ENCODE measurements around the gene MICU1. TPM values are rescaled to one million over a fixed set of nuclear protein-coding genes. Genes with fewer than 3 reads are reported as not detected.

MICU1 gene
- total RNA-seq, 1 experiment from 2014 or later: 39.4 TPM

DNA sequence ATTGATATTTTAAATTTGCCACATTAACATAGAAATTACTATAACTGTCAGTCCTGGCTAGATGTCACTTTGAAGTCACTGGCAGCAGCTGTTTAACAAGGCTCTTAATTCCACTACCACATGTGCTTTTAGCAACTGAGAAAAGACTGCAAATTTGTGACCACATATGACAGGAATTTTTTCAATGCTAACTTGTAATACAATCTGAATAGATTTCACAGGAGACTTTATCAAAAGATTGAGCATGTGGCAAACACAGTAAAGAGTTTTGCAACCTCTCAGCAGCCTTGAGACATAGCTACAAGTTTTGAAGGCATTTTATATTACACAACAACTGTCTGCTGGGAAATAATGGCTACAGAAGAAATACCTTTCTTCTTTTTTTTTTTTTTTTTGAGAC lies 73.0 kb downstream of the MICU1 start:
- no peaks in the 10 kb centered on the region for H3K79me2 ChIP-seq (ENCODE audit: insufficient read depth, low read length)
- H3K27ac ChIP-seq (ENCODE audit: low read depth, low read length): no peak overlapping the region
- H3K27me3 ChIP-seq (ENCODE audit: insufficient read depth, low read length): no peaks in the 10 kb centered on the region
- ChIA-PET CTCF (no interaction called here), POLR2A (no interaction called here), RAD21 (ENCODE audit: low non-redundant PET in 1 of 2, low total read pairs in 2 of 2, uncharacterized antibody in 2 of 2, unreplicated experiment in 2 of 2) (no interaction called here)
- no peak overlapping the region for H3K4me2 ChIP-seq (ENCODE audit: low read length)
- H2AFZ ChIP-seq (ENCODE audit: low read depth, low read length, poor library complexity, severe bottlenecking): no peak overlapping the region
- H3K9me3 ChIP-seq (ENCODE audit: control insufficient read depth in 1 of 2, insufficient read depth in 1 of 2, low read depth in 1 of 2, low read length in 2 of 2): no peaks in the 10 kb centered on the region
- H4K20me1 ChIP-seq (ENCODE audit: insufficient read depth): no peaks in the 10 kb centered on the region
- H3K9ac ChIP-seq (ENCODE audit: low read length): no peak overlapping the region
- TF ChIP-seq RAD21 (IDR thresholded peaks at IDR 0.05; ENCODE audit: low read depth) (no peak), CEBPB (IDR thresholded peaks at IDR 0.05; ENCODE audit: low read depth) (no peak), EZH2 (IDR thresholded peaks at IDR 0.05) (no peak), JUND (IDR thresholded peaks at IDR 0.05) (no peak), SIN3A (IDR thresholded peaks at IDR 0.05; ENCODE audit: low read depth) (no peak), EZH2phosphoT487 (IDR thresholded peaks at IDR 0.05; ENCODE audit: borderline replicate concordance) (no peak), CBX3 (IDR thresholded peaks at IDR 0.05; ENCODE audit: low read depth) (no peak), FOSL1 (IDR thresholded peaks at IDR 0.05; ENCODE audit: low read depth) (no peak), TCF7L2 (IDR thresholded peaks at IDR 0.05; ENCODE audit: borderline replicate concordance, extremely low read depth, insufficient read depth, insufficient read length) (no peak), SRF (IDR thresholded peaks at IDR 0.05; ENCODE audit: low read depth) (no peak)
- TF ChIP-seq, protein P1, sequence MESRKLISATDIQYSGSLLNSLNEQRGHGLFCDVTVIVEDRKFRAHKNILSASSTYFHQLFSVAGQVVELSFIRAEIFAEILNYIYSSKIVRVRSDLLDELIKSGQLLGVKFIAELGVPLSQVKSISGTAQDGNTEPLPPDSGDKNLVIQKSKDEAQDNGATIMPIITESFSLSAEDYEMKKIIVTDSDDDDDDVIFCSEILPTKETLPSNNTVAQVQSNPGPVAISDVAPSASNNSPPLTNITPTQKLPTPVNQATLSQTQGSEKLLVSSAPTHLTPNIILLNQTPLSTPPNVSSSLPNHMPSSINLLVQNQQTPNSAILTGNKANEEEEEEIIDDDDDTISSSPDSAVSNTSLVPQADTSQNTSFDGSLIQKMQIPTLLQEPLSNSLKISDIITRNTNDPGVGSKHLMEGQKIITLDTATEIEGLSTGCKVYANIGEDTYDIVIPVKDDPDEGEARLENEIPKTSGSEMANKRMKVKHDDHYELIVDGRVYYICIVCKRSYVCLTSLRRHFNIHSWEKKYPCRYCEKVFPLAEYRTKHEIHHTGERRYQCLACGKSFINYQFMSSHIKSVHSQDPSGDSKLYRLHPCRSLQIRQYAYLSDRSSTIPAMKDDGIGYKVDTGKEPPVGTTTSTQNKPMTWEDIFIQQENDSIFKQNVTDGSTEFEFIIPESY (IDR thresholded peaks at IDR 0.05; ENCODE audit: extremely low read depth, insufficient replicate concordance, low read length): no peak
- TF ChIP-seq, protein P2, sequence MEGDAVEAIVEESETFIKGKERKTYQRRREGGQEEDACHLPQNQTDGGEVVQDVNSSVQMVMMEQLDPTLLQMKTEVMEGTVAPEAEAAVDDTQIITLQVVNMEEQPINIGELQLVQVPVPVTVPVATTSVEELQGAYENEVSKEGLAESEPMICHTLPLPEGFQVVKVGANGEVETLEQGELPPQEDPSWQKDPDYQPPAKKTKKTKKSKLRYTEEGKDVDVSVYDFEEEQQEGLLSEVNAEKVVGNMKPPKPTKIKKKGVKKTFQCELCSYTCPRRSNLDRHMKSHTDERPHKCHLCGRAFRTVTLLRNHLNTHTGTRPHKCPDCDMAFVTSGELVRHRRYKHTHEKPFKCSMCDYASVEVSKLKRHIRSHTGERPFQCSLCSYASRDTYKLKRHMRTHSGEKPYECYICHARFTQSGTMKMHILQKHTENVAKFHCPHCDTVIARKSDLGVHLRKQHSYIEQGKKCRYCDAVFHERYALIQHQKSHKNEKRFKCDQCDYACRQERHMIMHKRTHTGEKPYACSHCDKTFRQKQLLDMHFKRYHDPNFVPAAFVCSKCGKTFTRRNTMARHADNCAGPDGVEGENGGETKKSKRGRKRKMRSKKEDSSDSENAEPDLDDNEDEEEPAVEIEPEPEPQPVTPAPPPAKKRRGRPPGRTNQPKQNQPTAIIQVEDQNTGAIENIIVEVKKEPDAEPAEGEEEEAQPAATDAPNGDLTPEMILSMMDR (IDR thresholded peaks at IDR 0.05 in 2 of 3, conservative IDR thresholded peaks at IDR 0.05 in 1 of 3; ENCODE audit: borderline replicate concordance in 1 of 3, insufficient read depth in 1 of 3, low read depth in 2 of 3, low read length in 2 of 3): no peak
- TF ChIP-seq, protein P3, sequence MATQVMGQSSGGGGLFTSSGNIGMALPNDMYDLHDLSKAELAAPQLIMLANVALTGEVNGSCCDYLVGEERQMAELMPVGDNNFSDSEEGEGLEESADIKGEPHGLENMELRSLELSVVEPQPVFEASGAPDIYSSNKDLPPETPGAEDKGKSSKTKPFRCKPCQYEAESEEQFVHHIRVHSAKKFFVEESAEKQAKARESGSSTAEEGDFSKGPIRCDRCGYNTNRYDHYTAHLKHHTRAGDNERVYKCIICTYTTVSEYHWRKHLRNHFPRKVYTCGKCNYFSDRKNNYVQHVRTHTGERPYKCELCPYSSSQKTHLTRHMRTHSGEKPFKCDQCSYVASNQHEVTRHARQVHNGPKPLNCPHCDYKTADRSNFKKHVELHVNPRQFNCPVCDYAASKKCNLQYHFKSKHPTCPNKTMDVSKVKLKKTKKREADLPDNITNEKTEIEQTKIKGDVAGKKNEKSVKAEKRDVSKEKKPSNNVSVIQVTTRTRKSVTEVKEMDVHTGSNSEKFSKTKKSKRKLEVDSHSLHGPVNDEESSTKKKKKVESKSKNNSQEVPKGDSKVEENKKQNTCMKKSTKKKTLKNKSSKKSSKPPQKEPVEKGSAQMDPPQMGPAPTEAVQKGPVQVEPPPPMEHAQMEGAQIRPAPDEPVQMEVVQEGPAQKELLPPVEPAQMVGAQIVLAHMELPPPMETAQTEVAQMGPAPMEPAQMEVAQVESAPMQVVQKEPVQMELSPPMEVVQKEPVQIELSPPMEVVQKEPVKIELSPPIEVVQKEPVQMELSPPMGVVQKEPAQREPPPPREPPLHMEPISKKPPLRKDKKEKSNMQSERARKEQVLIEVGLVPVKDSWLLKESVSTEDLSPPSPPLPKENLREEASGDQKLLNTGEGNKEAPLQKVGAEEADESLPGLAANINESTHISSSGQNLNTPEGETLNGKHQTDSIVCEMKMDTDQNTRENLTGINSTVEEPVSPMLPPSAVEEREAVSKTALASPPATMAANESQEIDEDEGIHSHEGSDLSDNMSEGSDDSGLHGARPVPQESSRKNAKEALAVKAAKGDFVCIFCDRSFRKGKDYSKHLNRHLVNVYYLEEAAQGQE (IDR thresholded peaks at IDR 0.05; ENCODE audit: low read depth): no peak
- TF ChIP-seq, protein P4, sequence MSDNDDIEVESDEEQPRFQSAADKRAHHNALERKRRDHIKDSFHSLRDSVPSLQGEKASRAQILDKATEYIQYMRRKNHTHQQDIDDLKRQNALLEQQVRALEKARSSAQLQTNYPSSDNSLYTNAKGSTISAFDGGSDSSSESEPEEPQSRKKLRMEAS (IDR thresholded peaks at IDR 0.05): no peak
- no TSS peak for BruUV-seq (replicated peaks)
- no peak for DNase-seq (ENCODE audit: low read depth, low spot score)
- no peaks in the 10 kb centered on the region for H3K4me1 ChIP-seq (ENCODE audit: control insufficient read depth in 1 of 2, insufficient read depth in 2 of 2, low read length in 2 of 2)
- H3K9me2 ChIP-seq (ENCODE audit: insufficient read depth): no peaks in the 10 kb centered on the region
- intact Hi-C loops (cut with micrococcal nuclease): no loop called here
- no peak for ATAC-seq
- H3K4me3 ChIP-seq (replicated peaks in 1 of 2; ENCODE audit: low read depth in 1 of 2, low read length in 2 of 2): no peak overlapping the region
- peaks cover 0 to 4% of the 10 kb centered on the region in 2 experiments; a peak in 2 of 4 replicates for H3K36me3 ChIP-seq (ENCODE audit: control insufficient read depth in 1 of 2, insufficient read depth in 2 of 2, low read length in 2 of 2)

All from HCT116 (cell line).